CD8-positive, alpha-beta memory T cell (primary cell): Measurements from ENCODE around the gene FANCC. TPM values are rescaled to one million over a fixed set of nuclear protein-coding genes. Genes with fewer than 3 reads are reported as not detected.
"Not testable (repeated sequence)": the region's sequence is repeated elsewhere in the genome, so short reads cannot be mapped to it uniquely, and the experiment has no call there.

Experiments used
- CTCF ChIA-PET: fragments of 350-600 bp; sonication (Branson Sonifier 250); formaldehyde crosslinking; loops from one replicate; lab custom pipeline; 2021; ENCODE audit warnings: antibody characterized with exemption; lab: Charles Lee
- POLR2A ChIA-PET: fragments of 350-600 bp; sonication (Branson Sonifier 250); formaldehyde crosslinking; loops from one replicate; lab custom pipeline; 2021; ENCODE audit warnings: antibody characterized with exemption; lab: Charles Lee
- DNase-seq, 5 donors: peaks; one replicate each; pipeline versions ENCODE4 v3.0.0 to v3.0.0-alpha.2; 2020 to 2022; ENCODE audit warnings: mixed read lengths in 1 of 5
- H3K27ac ChIP-seq: one replicate; pipeline ENCODE4 v1.7.0; 2013; ENCODE audit warnings: low read depth, mild to moderate bottlenecking, low read length, moderate library complexity
- H3K27me3 ChIP-seq: 2 replicates; pipeline ENCODE4 v1.7.0; 2013; ENCODE audit warnings: low read length, mild to moderate bottlenecking; ENCODE audit not compliant: insufficient read depth, poor library complexity, severe bottlenecking
- H3K36me3 ChIP-seq: 2 replicates; pipeline ENCODE4 v1.7.0; 2013; ENCODE audit warnings: mild to moderate bottlenecking, low read length, moderate library complexity; ENCODE audit not compliant: insufficient read depth
- H3K4me1 ChIP-seq: 2 replicates; pipeline ENCODE4 v1.7.0; 2013; ENCODE audit warnings: mild to moderate bottlenecking, low read length, moderate library complexity; ENCODE audit not compliant: insufficient read depth
- H3K4me3 ChIP-seq: 2 replicates; pipeline ENCODE4 v1.7.0; 2013; ENCODE audit warnings: mild to moderate bottlenecking, low read length
- H3K9me3 ChIP-seq: 2 replicates; pipeline ENCODE4 v1.7.0; 2013; ENCODE audit warnings: mild to moderate bottlenecking, low read length
- H3K27ac Mint-ChIP-seq, 8 donors: one replicate each; pipeline ENCODE4 v1.8.0; 2020 to 2021; ENCODE audit warnings: mixed read lengths in 8 of 8, mild to moderate bottlenecking in 6 of 8, inconsistent platforms in 3 of 8, moderate library complexity in 3 of 8
- H3K27me3 Mint-ChIP-seq, 2 donors: one replicate each; pipeline ENCODE4 v1.8.0; 2020 to 2021; ENCODE audit warnings: mixed read lengths in 2 of 2, mild to moderate bottlenecking in 1 of 2, moderate library complexity in 1 of 2
- H3K36me3 Mint-ChIP-seq, 3 donors: one replicate each; pipeline ENCODE4 v1.8.0; 2020 to 2021; ENCODE audit warnings: mixed read lengths in 3 of 3, inconsistent platforms in 1 of 3, mild to moderate bottlenecking in 1 of 3
- H3K4me1 Mint-ChIP-seq, 3 donors: one replicate each; pipeline ENCODE4 v1.8.0; 2020 to 2021; ENCODE audit warnings: mixed read lengths in 3 of 3, inconsistent platforms in 1 of 3, mild to moderate bottlenecking in 1 of 3
- H3K4me3 Mint-ChIP-seq, 7 donors: one replicate each; pipeline ENCODE4 v1.8.0; 2020 to 2021; ENCODE audit warnings: mixed read lengths in 7 of 7, mild to moderate bottlenecking in 6 of 7, moderate library complexity in 4 of 7, inconsistent platforms in 2 of 7
- H3K9me3 Mint-ChIP-seq, 5 donors: one replicate each; pipeline ENCODE4 v1.8.0; 2020 to 2022; ENCODE audit warnings: mixed read lengths in 5 of 5, mild to moderate bottlenecking in 3 of 5, moderate library complexity in 2 of 5, inconsistent platforms in 1 of 5
- polyA plus RNA-seq: library from polyadenylated mRNA; unstranded; fragments of 300-500 nt; fragmentation: Illumina TruSeq; gene quantifications from one replicate; pipeline ENCODE4 v1.2.3, GENCODE V29; 2021
- total RNA-seq, 2 experiments: library from RNA; stranded (reverse); gene quantifications; one replicate each; pipeline ENCODE4 v1.2.3, GENCODE V29; 2021

FANCC gene
- total and polyA plus RNA-seq, 3 experiments from 2014 or later: 2.7 to 18.5 (median 18.0) TPM

DNA sequence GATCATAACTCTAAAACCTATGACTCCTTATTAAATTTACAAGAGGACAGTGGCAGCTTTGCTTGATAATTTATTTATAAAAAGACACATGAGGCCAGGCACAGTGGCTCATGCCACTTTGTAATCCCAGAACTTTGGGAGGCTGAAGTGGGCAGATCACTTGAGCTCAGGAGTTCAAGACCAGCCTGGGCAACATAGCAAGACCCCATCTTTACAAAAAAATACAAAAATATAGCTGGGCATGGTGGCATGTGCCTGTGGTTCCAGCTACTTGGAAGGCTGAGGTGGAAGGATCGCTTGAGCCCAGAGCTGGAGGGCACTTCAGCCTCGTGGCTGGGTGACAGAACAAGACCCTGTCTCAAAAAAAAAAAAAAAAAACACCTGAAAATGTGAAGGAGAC is 114.5 kb downstream of the FANCC start:
- H3K36me3 Mint-ChIP-seq, H3K27ac ChIP-seq, H3K36me3 ChIP-seq, H3K4me1 ChIP-seq, H3K9me3 Mint-ChIP-seq, H3K27me3 ChIP-seq, H3K4me3 Mint-ChIP-seq, H3K4me1 Mint-ChIP-seq, POLR2A ChIA-PET, H3K4me3 ChIP-seq, DNase-seq, H3K27me3 Mint-ChIP-seq, H3K9me3 ChIP-seq, H3K27ac Mint-ChIP-seq, CTCF ChIA-PET: not testable (repeated sequence)

DNA sequence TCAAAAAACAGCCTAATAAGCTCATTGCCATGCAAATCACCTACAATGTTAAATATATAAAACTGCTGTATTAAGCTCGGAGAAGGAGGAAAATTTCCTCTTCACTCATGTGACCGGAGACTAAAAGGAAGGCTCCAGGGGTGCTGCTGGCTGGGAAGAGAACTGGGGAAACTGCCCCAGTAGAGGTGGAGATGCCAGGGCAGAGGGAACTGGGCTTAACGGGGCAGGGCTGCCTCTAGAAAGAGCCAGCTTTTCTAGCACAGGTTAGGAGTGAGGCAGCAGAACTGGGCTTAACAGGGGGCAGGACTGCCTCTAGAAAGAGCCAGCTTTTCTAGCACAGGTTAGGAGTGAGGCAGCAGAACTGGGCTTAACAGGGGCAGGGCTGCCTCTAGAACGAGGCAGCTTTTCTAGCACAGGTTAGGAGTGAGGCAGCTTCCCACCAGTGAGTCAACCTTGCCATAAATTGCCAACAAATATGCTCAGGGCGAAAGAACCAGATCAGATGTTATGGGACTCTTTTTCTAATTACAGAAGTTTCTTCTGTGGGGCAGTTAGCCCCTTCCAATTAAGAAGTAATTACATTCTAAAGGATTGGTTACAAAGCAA is 115.3 kb downstream of the FANCC start:
- Mint-ChIP-seq H3K4me3 (no peak overlapping the region), H3K27ac (peak overlapping the region in 1 of 8 donors; percentile 1), H3K4me1 (no peaks in the 10 kb centered on the region), H3K36me3 (no peaks in the 10 kb centered on the region), H3K27me3 (no peaks in the 10 kb centered on the region), H3K9me3 (no peaks in the 10 kb centered on the region)
- Histone ChIP-seq H3K36me3 (no peaks in the 10 kb centered on the region), H3K27ac (no peak overlapping the region), H3K9me3 (no peaks in the 10 kb centered on the region), H3K4me1 (no peaks in the 10 kb centered on the region), H3K4me3 (no peak overlapping the region), H3K27me3 (no peaks in the 10 kb centered on the region)
- ChIA-PET CTCF (interaction anchor here (0.9 kb wide), 1 partner anchor 22 kb away, joined by 3 read pairs; no protein-coding TSS in a partner anchor), POLR2A (no interaction called here)
- no peak for DNase-seq

DNA sequence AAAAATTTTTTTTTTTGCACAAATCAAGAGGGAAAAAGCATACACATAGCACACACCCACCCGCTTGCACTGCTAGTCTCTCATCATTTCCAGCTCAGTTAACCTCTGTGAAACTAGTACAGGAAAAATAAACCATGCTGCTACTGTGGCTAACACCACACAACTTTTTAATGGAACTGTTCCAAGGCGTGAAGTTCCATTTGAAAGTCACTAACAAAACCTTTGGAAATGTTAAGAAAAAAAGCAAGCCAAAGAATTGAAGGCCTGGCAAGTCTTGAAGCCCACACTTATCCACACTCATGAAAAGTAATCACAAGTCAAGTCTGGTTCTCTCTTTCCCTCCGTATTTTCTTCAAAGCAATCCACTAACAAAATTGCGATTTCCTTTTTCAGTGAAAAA is 116.3 kb downstream of the FANCC start:
- H3K4me1 ChIP-seq: no peaks in the 10 kb centered on the region
- no peaks in the 10 kb centered on the region for H3K27me3 ChIP-seq
- H3K27ac Mint-ChIP-seq: no peak overlapping the region
- H3K4me3 Mint-ChIP-seq: no peak overlapping the region
- H3K9me3 ChIP-seq: no peaks in the 10 kb centered on the region
- ChIA-PET CTCF (interaction anchor here (0.9 kb wide), 1 partner anchor 21 kb away, joined by 3 read pairs; no protein-coding TSS in a partner anchor), POLR2A (no interaction called here)
- H3K9me3 Mint-ChIP-seq: no peaks in the 10 kb centered on the region
- H3K4me3 ChIP-seq: no peak overlapping the region
- H3K27me3 Mint-ChIP-seq: peaks cover 0 to 2% of the 10 kb centered on the region in 2 donors
- no peaks in the 10 kb centered on the region for H3K36me3 ChIP-seq
- H3K27ac ChIP-seq: no peak overlapping the region
- DNase-seq: no peak
- H3K4me1 Mint-ChIP-seq: no peaks in the 10 kb centered on the region
- H3K36me3 Mint-ChIP-seq: no peaks in the 10 kb centered on the region

DNA sequence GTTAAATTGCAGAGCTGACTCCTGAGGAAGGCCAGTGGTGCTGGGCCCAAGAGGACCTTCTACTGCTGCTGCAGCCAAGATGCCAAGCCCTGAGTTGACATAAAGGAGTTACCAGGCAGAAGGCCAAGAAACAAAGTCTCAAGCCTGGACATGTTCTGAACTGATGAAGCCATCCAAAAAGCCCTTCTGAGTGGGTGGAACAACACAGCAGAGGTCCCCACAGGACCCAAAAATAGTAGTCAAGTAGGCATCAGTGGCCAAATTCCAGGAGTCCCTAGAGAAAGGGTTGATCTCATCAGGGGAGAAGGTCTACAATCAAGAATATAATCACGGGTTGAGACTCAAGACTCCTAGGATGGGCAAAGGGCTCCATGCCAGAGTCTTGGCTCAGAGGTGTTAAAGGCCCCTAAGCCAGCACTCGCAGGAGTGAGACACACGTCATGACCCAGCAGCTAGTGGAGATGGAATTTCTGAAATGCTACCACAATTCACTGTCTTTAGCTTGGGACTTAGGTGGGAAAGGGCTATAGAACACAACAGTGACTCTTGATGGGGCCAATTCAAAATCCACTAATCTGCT is 119.7 kb downstream of the FANCC start:
- no peak overlapping the region for H3K4me3 Mint-ChIP-seq
- H3K27me3 Mint-ChIP-seq: peaks cover 0 to 2% of the 10 kb centered on the region in 2 donors
- no peak for DNase-seq
- H3K9me3 ChIP-seq: no peaks in the 10 kb centered on the region
- no peak overlapping the region for H3K4me3 ChIP-seq
- no peaks in the 10 kb centered on the region for H3K27me3 ChIP-seq
- ChIA-PET CTCF (no interaction called here), POLR2A (no interaction called here)
- no peaks in the 10 kb centered on the region for H3K36me3 ChIP-seq
- no peaks in the 10 kb centered on the region for H3K9me3 Mint-ChIP-seq
- H3K4me1 ChIP-seq: no peaks in the 10 kb centered on the region
- H3K27ac Mint-ChIP-seq: no peak overlapping the region
- H3K27ac ChIP-seq: no peak overlapping the region
- no peaks in the 10 kb centered on the region for H3K4me1 Mint-ChIP-seq
- H3K36me3 Mint-ChIP-seq: no peaks in the 10 kb centered on the region

DNA sequence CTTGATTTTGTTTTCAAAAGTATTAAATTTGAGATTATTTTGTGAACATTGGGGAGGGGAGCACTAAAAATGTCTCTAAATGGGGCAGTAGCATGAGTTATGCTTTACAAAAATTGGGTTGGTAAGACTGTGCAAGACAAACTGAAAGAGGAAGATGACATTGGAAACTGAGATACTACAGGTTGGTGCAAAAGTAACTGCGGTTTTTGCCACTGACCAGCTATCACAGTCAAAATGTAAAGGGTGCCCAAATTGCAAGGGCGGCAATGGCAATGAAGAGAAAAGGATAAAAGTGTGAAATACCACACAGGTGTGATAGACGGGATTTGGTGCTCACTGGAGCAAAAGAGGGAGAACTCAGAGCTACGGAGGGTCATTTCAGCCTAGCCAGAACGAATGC is 124.0 kb downstream of the FANCC start:
- H3K27ac ChIP-seq: no peak overlapping the region
- ChIA-PET POLR2A (no interaction called here), CTCF (no interaction called here)
- peaks cover 17% of the 10 kb centered on the region for H3K4me1 ChIP-seq
- Mint-ChIP-seq H3K36me3 (peaks cover 0 to 4% (median 0%) of the 10 kb centered on the region in 3 donors), H3K4me1 (peaks cover 10 to 16% (median 14%) of the 10 kb centered on the region in 3 donors), H3K9me3 (no peaks in the 10 kb centered on the region), H3K27me3 (peaks cover 0 to 5% of the 10 kb centered on the region in 2 donors), H3K27ac (no peak overlapping the region), H3K4me3 (no peak overlapping the region)
- H3K36me3 ChIP-seq: no peaks in the 10 kb centered on the region
- H3K27me3 ChIP-seq: no peaks in the 10 kb centered on the region
- no peaks in the 10 kb centered on the region for H3K9me3 ChIP-seq
- no peak overlapping the region for H3K4me3 ChIP-seq
- DNase-seq: no peak

DNA sequence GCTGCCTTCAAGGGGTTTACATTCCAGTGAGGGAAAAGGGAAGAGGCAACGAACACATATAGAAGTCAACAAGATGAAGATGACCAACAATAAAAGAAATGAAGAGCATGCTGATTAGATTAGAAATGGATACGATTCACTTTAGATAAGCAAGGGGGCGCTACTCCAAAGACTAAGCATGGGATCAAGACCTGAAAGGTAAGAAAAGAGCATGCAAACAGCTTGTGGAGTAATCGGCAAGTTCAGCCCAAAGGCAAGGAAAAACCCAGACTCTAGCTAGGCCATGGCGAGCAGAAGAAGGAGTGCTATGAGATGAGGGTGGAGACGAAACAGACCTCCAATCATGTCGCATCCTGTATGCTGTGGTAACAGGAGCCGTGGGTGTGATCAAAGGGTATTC is 124.4 kb downstream of the FANCC start:
- POLR2A ChIA-PET: no interaction called here
- Histone ChIP-seq H3K27me3 (no peaks in the 10 kb centered on the region), H3K27ac (no peak overlapping the region), H3K4me3 (no peak overlapping the region), H3K9me3 (no peaks in the 10 kb centered on the region), H3K4me1 (peaks cover 19% of the 10 kb centered on the region), H3K36me3 (no peaks in the 10 kb centered on the region)
- no peak overlapping the region for H3K4me3 Mint-ChIP-seq
- H3K9me3 Mint-ChIP-seq: no peaks in the 10 kb centered on the region
- H3K4me1 Mint-ChIP-seq: peaks cover 10 to 16% (median 14%) of the 10 kb centered on the region in 3 donors
- peak overlapping the region in 1 of 8 donors; percentile 43 for H3K27ac Mint-ChIP-seq
- H3K27me3 Mint-ChIP-seq: peaks cover 0 to 5% of the 10 kb centered on the region in 2 donors
- CTCF ChIA-PET: no interaction called here
- DNase-seq: no peak
- H3K36me3 Mint-ChIP-seq: peaks cover 0 to 4% (median 0%) of the 10 kb centered on the region in 3 donors

DNA sequence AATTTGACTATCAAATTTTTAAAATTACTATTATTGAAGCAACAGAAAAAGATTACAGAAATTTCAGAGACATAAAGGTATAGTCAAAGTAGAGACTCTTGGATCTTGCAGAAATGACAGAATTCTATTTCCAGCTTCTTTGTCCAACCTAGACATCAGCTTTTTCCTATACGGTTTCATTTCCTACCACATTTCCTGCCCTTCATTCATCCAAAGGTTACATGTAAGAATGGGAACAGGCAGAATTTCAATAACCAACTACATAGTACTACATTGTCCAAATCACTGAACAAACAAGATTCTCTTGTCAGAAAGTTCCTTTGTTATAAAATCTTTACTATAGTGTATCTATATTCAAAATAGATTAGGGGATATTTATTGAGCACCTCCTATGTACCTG is 124.9 kb downstream of the FANCC start:
- Mint-ChIP-seq H3K4me1 (peaks cover 10 to 16% (median 14%) of the 10 kb centered on the region in 3 donors), H3K9me3 (no peaks in the 10 kb centered on the region)
- CTCF ChIA-PET: no interaction called here

DNA sequence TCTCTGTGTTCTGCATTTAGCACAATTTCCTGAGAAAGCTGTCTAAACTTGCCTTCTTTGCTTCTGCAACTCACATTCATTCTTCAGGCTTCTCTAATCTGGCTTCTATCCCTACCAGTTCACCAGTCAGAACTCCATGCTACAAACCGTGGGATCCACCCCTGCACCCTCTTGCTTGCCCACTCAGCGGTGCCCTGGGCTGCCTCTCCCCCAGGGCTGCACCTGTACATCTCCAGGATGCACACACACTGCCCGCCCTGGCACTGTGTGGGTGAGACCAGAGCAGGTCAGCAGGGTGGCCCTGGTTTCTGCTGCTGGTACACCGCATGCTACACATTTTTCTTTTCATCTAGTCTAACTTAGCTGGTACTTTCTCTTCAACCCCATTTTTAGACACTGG is 127.1 kb downstream of the FANCC start:
- H3K9me3 Mint-ChIP-seq: no peaks in the 10 kb centered on the region
- no peak overlapping the region for H3K27ac Mint-ChIP-seq
- H3K27me3 Mint-ChIP-seq: peaks cover 0 to 2% of the 10 kb centered on the region in 2 donors
- peaks cover 19% of the 10 kb centered on the region for H3K4me1 ChIP-seq
- DNase-seq: no peak
- ChIA-PET POLR2A (no interaction called here), CTCF (interaction anchor here (1.0 to 1.2 kb wide), 2 partner anchors 10 to 12 kb away, joined by 3 read pairs; no protein-coding TSS in a partner anchor)
- H3K36me3 Mint-ChIP-seq: peaks cover 0 to 4% (median 0%) of the 10 kb centered on the region in 3 donors
- H3K4me3 Mint-ChIP-seq: no peak overlapping the region
- H3K4me1 Mint-ChIP-seq: peaks cover 10 to 16% (median 14%) of the 10 kb centered on the region in 3 donors
- H3K36me3 ChIP-seq: no peaks in the 10 kb centered on the region
- no peaks in the 10 kb centered on the region for H3K27me3 ChIP-seq
- H3K27ac ChIP-seq: no peak overlapping the region
- no peak overlapping the region for H3K4me3 ChIP-seq
- H3K9me3 ChIP-seq: no peaks in the 10 kb centered on the region

More for the DNA sequence above, 124.9 kb downstream of the FANCC start:
- POLR2A ChIA-PET: no interaction called here
- Mint-ChIP-seq H3K4me3 (no peak overlapping the region), H3K27me3 (peaks cover 0 to 5% of the 10 kb centered on the region in 2 donors), H3K36me3 (peaks cover 0 to 4% (median 0%) of the 10 kb centered on the region in 3 donors), H3K27ac (no peak overlapping the region)
- Histone ChIP-seq H3K4me1 (peaks cover 19% of the 10 kb centered on the region), H3K4me3 (no peak overlapping the region), H3K27ac (no peak overlapping the region), H3K36me3 (no peaks in the 10 kb centered on the region), H3K27me3 (no peaks in the 10 kb centered on the region), H3K9me3 (no peaks in the 10 kb centered on the region)
- no peak for DNase-seq
